Stimulated activated CD4-positive, alpha-beta T cell treated with anti-CD3 and anti-CD28 coated beads, Interleukin-15, amount 100 ng/mL, for 24 hours (primary cell): Measurements from ENCODE around the gene SHROOM1.

ENCODE experiments used
- DNase-seq: peaks from one replicate; pipeline ENCODE4 v3.0.0-alpha.2; 2020

Gene SHROOM1

DNA sequence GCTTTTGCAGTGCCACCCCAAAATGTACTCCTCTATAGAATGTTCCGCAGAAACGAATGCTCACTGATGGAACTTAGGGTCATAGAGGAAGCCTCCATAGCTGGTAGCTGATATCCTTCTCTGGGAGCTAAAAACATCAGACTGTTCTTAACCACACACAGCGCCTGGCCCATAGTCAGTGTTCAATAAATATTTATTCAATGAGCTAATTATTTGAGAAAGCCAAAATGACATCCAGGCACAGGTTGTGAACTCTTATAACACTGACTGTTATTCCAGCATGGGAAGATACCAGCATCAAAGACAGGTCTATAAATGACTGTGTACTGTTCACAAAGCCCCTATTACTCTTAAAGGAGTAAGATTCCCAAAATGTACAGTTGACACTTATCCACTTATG lies 22.9 kb upstream of the SHROOM1 start:
- no peak for DNase-seq

DNA sequence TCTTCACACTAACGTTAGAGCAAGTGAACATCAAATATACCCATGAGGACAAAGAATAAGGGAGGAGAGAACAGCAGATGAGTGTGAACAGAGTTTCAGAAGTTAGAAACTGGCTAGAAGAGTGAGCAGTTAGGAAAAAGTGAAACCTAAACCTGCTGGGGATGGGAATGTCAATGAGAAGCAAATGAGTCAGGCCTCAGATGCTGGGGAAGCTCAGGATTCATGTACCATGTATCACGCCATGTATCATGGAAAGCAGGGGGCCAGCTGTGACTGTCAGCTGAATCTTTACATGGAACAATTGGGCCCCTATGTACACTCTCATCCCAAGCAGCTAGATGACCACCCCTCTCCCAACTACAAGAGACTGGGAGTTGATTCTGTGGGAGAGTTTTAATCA lies 19.6 kb upstream of the SHROOM1 start:
- DNase-seq, result no peak

DNA sequence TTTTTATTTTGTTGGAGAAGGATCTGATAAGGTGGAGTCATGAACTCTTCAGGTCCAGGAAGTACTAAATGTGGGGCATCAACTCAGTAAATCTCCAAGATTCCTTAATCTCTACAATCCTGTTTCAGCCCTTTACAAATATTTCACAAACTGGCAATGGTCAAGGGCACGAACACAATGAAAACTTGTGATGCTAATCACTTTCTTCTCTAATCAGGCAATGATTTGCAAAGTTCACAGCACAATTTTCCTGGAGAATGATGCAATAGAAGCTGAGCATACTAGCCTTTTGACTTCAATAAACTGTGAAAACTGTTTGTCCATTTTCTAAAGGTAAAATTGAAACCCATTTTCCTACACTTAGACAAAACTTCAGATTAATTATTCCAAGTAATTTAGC lies 18.9 kb upstream of the SHROOM1 start:
- no peak for DNase-seq

DNA sequence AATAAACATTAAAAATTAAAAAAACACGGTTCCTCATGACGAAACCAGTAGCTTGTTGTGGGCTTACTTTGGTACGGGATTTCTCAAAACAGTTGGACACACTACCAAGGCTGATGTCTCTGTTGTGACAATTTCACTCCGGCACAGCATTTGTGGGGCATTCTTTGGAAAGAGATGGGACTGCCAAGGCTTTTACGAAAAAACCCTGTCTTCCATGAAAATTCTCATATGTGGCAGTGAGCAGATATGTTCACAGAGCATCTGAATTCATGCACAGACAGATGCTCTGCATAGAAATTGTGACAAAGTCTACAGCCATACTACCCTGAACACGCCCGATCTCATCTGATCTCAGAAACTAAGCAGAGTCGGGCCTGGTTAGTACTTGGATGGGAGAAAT lies 17.8 kb upstream of the SHROOM1 start:
- DNase-seq, result no peak

DNA sequence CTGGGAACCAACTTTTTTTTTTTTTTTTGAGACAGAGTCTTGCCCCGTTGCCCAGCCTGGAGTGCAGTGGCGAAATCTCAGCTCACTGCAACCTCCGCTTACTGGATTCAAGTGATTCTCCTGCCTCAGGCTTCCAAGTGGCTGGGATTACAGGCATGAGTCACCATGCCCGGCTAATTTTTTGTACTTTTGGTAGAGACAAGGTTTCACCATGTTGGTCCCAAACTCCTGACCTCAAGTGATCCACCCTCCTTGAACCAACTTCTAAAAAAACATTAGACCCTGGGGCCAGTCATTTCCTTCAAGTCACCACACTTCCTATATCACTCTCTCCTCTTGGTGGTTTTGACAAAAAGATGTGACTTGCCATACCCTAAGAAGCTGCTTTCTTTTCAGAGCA lies 10.9 kb upstream of the SHROOM1 start:
- no peak for DNase-seq

DNA sequence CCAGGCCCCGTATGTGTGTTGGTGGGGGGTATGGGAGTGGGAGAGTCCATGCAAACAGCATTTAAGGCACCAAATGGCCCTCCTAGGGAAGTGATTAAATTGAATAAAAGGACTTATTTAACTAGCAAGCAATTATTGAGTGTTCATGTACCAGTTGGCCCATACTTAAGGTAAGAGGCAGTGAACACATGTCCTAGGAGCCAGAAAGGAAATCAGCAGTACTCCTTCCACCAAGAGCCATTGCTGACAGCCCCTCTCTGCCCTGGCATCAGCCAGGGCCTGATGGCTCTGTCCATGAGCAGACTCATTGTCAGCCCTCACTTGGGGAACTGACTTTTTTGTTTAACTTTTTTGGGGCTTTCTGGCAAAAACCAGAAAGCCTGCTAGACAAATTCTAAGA lies 10.4 kb upstream of the SHROOM1 start:
- DNase-seq, result no peak

DNA sequence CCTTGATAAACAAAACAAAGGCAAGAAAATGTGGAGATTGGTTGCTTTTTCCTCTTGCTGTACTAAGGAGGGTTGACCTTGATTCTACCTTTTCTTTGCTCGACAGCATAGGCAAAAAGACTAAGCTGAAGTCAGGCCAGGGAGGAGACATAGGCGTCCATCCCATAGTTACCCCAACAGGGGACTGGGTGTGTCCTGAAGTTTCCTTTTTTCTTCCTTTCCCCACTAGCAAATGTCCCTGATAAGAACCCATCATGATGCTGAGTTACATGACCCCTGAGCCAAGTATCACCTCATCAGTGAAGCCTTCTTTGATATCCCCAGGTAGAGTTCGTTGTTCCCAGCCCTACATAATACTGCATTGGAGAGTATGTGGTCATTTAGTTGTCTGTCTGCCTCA lies 9.9 kb upstream of the SHROOM1 start:
- DNase-seq, result no peak

DNA sequence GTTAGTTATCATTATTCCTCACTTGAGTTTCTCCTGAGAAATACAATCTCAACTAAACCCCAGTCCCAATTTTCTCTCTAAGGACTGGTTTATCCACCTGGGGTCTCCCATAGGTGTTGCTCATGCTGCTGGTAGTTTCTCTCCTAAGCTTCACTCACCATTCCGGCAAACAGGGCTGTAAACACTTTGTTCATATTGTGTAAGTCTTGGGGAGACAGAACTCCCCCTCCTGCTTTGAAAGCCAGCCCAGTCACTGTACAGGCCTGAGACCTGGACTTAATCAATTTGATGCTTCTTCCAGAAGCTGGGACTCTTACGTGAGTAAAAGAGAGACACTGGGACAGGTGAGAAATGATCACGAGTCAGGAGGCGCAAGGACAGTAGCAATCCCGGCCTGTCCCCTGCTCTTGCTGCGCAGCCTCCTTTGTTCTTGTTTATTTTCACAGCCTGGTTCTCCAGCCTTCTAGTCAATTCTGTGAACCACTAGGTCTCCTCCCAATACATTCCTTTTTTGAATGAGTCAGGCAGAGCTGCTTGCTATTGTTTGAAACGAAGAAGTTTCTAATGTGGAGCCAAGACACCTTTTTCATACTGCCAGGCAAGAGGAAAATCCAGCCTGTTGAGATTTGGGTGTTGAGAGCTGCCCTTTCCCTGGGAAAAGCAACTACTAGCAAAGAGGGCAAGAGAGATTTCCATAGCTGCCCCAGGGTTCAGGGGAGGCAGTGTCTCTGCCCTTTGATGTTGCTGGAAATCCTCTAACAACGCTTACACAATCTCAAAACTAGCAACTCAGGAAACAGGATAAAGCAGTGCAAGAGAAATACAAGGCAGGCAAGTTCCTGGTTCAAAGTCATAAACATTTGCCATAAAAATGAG lies 9.2 kb upstream of the SHROOM1 start:
- no peak for DNase-seq

DNA sequence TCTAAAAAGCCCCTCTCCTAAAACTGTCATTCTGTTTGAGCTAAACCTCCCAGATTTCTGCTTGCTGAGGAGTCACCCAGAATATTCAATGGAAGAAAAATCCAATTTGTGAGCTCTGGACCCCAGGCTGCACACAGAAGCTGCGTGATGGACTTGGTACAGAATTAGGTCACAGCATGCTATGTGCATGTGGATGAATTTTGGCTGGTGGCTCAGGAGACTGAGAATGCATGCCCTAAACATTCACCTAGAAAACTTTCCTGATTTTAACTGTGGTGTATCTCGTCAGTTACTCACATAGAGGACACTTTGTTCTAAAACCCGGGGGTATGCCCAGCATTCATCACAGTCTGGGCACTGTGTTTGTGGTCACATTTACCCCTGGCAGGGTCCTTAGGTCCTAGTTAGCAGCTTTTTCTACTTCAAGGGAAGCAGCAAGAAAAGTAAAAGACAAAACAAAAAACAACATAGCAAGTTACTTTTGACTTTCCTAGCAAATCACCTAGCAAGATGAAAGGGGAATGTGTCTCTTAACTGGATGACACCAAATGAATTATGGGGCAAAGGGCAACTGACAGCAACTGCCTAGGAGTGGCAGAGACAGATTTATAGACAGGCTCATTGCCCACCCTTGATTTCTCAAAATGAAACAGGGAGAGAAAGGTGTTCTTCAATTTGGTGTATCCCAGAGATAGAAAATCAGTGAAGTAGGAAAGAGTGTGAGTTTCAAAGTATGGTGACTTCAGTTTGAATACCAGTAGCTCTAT lies 8.3 kb upstream of the SHROOM1 start:
- no peak for DNase-seq

DNA sequence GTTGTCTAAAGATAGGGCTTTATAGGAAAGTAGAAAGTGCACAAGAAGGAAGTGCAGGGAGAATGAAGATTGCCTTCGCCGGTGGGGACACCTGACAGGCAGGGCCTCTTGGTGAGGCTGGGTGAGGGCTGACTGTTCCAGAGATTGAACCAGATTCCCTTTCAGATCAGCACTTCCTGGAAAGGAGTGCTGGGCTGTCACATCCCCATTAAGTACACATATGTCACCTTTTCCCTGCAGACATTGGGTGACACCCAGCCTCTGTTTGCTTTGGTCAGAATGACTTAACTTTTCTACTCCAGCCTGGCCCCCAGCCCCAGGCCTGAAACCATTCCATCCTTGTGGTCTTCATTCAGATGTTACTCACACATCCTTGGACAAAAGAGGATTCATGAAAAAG lies 7.4 kb upstream of the SHROOM1 start:
- DNase-seq, result no peak

DNA sequence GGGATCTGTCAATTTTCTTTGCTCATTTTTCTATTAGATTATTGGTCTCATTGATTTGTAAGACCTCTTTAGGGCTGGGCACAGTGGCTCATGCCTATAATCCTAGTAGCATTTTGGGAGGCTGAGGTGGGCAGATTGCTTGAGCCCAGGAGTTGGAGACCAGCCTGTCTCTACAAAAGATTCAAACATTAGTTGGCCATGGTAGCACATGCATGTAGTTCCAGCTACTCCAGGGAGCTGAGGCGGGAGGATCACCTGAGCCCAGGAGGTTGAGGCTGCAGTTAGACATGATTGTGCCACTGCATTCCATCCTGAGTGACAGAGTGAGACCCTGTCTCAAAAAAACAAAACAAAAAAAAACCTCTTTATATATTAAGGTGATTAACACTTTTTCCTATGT lies 6.4 kb upstream of the SHROOM1 start:
- DNase-seq, result no peak

DNA sequence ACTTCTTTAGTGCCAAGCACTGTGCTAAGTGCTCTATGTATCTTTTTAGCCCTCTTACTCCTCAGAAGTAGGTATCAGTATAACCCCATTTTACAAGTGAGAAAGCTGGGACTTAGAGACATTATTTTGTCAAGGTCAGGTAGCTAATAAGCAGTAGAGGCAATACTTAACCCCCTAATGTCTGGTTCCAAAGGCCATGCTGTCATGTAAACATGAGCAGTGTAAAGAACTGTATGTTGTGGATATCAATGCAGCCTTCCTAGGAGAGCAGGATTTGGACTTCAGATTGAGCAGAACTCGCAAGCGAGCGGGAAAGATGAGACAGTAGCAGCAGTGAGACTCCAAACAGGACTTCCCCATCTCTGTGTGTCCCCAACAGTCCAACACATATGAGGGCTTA lies 3.6 kb upstream of the SHROOM1 start:
- no peak for DNase-seq

DNA sequence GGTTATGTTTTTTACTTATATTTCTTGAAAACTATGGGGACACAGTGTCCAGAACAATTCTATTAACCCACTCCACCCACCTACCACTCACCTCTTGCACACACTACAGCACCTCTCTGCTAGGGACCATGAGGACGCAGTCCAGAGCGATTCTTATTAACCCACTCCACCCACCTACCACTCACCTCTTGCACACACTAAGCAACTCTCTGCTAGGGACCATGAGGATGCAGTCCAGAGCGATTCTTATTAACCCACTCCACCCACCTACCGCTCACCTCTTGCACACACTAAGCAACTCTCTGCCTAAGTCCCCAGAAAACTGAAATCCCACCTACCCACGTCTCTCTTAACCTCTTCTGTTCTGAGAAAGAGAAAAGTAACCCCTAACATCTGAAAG lies 2.2 kb upstream of the SHROOM1 start:
- DNase-seq, result no peak

DNA sequence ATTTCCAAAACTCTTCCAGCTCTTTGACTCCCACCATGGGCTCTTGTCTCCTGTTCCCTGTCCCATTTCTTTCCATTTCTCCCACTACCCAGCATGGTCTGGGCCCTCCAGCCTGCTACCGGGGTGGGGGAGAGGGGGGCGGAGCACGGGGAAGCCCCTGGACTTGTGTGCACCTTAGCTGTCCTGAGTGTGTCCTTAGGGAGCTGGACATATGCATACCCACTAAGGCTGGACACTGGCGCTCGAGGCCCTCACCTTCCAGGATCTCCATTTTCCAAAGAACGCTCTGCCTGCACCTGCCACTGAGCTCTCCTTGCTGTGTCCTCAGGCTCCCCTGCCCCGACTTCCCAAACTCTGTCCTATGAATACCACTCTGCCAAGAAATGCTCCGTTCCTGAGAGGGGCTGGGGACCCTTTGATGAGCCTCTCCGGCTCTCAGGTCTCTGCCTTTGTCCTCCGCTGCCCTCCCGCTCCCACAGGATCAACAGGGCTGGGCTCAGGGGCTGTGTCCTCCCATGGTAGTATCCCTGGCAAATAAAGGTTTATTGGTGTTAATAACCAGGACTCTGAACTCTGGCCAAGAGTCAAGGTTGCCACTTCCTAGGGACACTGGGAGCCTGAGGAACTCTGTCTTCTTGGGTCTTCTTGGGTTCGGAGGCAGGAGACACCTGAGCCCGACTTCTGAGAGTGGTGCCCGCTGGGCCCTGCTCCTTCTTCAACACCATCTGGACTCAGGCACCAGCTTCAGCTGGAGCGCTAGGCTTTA lies 831 bp upstream of the SHROOM1 start:
- no peak for DNase-seq

DNA sequence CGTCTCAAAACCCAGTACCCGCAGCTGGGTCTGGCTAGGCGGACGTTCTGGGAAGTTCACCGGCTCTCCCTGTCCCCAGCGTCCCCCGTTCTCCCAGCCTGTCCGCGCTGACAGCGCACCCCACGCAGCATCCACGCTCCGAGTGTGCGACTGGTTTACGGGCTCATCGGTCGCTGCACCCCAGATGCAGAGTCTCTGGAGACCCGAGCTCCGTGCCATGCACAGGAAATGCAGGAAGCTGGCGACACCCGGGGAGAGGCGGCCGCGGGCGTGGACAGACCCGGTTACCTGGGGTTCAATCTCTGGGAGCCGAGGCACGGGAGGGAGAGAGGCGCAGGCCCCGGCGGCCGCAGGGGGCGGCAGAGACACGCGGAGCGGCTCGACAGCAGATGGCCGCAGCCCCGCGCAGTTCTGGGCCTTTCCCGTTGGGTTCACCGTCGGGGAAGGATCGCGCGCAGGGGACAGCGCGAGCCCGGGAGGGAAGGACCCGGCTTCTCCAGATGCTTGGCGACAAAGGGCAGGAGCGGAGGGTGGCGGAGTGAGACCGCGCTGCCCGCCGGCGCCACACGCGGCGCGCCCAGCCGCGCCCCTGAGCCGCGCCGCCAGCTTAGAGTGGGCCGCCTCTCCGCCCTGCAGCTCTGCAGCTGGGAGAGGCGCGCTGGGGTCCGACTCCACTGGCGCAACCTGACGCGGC lies 558 bp downstream of the SHROOM1 start:
- DNase-seq, result peak; percentile 82

DNA sequence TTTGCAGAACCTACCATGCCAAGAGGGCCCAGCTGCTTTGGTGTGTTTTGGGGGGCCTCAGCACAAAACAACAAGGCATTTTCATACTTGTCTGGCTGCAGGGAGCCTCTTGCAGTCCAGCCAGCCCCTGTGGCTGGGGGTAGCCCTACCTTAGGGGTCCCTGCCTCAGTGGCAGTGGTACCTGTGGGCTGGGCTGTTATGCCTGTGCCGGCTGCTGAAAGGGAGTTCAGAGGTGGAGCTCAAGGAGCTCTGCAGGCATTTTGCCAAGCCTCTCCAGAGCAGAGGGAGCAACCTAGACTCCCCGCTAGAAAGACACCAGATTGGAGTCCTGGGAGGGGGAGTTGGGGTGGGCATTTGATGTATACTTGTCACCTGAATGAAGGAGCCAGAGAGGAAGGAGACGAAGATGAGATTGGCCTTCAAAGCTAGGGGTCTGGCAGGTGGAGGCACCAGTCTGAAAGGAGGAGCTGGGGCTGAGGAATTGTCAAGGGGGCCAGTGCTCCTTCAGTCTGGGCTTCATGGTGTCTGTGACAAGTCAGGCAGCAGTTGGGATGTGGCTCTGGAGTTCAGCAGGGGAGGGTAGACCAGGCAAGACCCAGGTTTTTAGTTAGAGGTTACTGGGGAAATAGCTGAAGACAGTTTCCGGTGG lies 1.5 kb downstream of the SHROOM1 start:
- DNase-seq, result no peak

DNA sequence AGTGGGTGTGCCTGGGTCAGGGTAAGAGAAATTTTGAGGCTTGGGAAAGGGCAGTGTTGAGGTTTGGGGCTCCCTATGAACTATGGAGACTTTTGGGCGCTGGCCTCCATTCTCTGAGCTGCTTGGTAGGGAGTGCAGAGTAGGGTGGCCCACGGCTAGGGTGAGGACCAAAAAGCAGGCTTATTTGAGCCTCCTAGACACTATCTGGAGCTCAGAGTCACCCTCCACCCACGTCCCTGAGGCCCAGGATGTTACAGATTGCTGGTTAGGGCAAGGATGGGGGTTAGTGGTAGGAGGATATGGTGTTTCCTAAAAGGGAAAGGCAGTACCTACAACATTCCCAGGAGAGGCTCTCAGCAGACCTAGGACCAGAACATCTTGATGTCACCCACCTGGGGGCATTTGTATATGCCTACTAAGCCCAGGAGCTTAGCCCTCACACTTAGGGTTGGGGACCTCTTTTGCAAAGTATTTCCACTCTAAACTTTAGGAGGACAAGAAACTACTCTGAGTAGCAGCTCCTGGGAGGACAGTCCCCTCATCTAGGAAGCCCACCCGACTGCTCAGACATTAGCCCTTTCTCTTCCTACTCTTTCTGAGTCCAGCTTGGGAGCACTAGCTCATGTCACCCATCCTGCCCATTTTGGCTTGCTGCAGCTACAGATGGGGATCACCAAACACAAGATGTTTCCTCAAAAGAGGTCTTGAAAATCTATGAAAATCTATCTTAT lies 2.3 kb downstream of the SHROOM1 start:
- no peak for DNase-seq

DNA sequence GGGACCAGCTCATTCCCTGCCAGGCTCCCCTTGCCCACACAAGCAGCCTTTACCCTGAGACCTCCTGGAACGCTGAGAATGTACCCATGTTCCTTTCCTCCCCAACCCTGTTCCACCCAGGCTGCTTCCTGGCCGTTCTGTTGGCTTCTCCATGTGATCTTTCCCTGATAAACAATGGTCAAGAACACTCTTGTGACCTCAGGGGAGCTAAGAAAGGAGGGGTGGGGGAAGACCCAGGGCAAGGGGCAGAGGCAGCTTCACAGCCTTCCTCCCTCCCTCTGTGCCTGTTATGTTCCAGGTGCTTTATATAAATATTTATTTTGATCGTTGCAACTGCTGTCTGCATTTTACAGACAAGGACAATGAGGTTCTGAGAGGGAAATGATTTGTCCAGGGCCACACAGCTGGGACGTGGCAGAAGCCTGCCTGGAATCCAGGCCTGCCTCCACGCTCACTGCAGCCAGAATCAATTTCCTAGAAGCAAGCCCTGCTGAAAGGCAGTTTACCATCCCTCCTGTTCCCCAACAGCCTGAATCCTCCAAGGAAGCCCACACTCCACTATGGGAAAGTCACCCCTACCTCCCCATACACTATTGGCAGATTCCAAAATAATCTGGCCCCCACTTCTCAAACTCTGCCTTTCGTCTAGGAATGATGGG lies 3.9 kb downstream of the SHROOM1 start:
- no peak for DNase-seq

DNA sequence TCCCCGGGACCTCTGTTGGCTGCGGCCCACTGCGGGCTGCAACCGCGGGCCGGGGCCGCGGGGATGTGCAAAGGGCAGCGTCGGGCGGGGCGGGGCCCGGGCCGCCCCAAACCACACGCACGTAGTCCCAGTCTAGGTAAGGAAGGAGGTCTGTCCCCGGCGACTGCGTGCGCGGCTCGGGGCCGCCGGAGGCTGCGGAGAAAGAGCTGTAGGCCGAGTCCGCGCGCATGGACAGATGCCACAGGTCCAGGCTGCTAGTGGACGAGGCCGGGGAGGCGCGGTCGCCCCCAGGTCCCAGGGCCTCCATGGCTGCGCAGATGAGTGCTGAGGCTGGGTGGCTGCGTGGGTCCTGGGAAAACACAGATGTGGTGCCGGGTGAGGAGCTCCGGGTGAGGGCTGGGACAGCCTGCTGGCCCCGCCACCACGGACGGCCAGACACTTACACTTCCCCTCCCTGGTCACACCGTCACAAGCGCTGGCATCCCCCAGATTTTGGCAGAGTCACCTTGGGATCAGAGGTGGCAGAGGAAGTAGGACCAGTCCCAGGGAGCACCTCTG lies 4.5 kb downstream of the SHROOM1 start:
- DNase-seq, result peak; percentile 47

DNA sequence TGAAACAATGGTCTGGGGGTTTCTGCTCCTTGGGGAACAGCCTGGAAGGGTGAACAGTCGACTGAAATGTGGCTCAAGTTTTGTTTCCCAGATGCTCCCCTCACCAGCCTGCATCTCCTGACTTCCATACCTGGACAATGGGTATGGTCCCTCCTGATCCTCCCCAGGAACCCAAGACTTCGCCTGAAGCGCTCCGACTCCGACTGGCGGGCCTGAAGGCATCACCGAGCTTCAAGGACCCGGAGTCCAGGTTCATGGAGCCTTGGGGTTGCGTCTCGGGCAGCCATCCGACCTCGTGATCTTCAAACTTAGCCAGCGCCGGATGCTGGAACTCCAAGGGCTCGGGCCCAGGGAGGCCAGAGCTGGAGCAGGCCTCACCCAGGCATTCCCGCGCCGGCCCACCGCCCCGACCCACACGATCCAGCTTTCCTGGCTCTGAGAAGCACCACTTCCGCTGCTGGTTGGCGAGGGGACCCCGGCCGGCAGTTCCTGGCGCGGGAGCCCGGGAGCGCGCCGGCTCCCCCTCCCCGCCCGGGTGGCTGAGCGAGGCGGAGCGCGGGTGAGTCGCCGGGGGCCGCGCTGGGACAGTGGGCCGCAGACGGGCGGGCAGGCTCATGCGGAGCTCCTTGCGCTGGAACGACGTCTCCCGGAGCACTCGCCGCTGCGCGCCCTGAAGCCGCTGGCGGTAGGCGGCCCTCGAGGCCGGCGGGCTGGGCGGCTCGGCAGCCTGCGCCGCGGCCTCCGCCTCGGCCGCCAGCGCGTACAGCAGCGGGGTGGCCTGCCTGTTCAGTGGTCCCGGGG lies 5.2 kb downstream of the SHROOM1 start:
- peak; percentile 42 for DNase-seq
